H1 (cell line): Measurements from ENCODE around the gene GPR35. TPM values are rescaled to one million over a fixed set of nuclear protein-coding genes. Genes with fewer than 3 reads are reported as not detected.
"Not testable (repeated sequence)": the region's sequence is repeated elsewhere in the genome, so short reads cannot be mapped to it uniquely, and the experiment has no call there.

ENCODE experiments used
- CTCF ChIA-PET: fragments of 300-600 bp; sonication (Branson Sonifier 250); formaldehyde crosslinking; loops from one replicate; lab custom pipeline; 2021; ENCODE audit not compliant: partially characterized antibody; lab: Charles Lee
- POLR2A ChIA-PET: fragments of 300-600 bp; sonication (Branson Sonifier 250); formaldehyde crosslinking; loops from one replicate; lab custom pipeline; 2021; ENCODE audit warnings: inconsistent platforms; ENCODE audit not compliant: partially characterized antibody; lab: Charles Lee
- DNase-seq, 2 experiments: peaks; one replicate each; pipeline versions ENCODE4 v3.0.0 to v3.0.0-alpha.2; 2010 to 2022; ENCODE audit warnings: low spot score in 2 of 2, low read depth in 1 of 2, mixed read lengths in 1 of 2
- FAIRE-seq: peaks from 2 replicates; lab custom pipeline; 2011; peaks lifted over from hg19 to GRCh38; lab: Jason Lieb, UNC
- H2AFZ ChIP-seq: 2 replicates; pipeline ENCODE4 v1.8.1; 2012; ENCODE audit warnings: low read length, inconsistent platforms
- H2AK5ac ChIP-seq: 2 replicates; pipeline ENCODE4 v1.6.1; 2013; ENCODE audit warnings: low read depth, low read length
- H2BK120ac ChIP-seq: replicated peaks from 2 replicates; pipeline ENCODE3; 2013; ENCODE audit warnings: low read depth, low read length, inconsistent platforms
- H2BK12ac ChIP-seq: 2 replicates; pipeline ENCODE4 v1.6.1; 2013; ENCODE audit warnings: low read depth, low read length
- H2BK15ac ChIP-seq: 2 replicates; pipeline ENCODE4 v1.6.1; 2013; ENCODE audit warnings: low read length
- H2BK20ac ChIP-seq: 2 replicates; pipeline ENCODE4 v1.6.1; 2013; ENCODE audit warnings: low read length
- H2BK5ac ChIP-seq: 2 replicates; pipeline ENCODE4 v1.6.1; 2013; ENCODE audit warnings: low read depth, low read length
- H3K14ac ChIP-seq: 2 replicates; pipeline ENCODE4 v1.6.1; 2013; ENCODE audit warnings: inconsistent platforms; ENCODE audit not compliant: insufficient read length
- H3K18ac ChIP-seq: 2 replicates; pipeline ENCODE4 v1.6.1; 2013; ENCODE audit warnings: low read length; ENCODE audit errors: extremely low read depth
- H3K23ac ChIP-seq: 2 replicates; pipeline ENCODE4 v1.6.1; 2013; ENCODE audit warnings: inconsistent platforms; ENCODE audit not compliant: insufficient read length
- H3K23me2 ChIP-seq: 2 replicates; pipeline ENCODE4 v1.6.1; 2013; ENCODE audit warnings: low read depth, low read length
- H3K27ac ChIP-seq: 2 replicates; pipeline ENCODE4 v1.6.1; 2011; ENCODE audit warnings: low read depth, low read length, inconsistent platforms
- H3K27me3 ChIP-seq, 4 experiments: replicated peaks in 1 of 4; 1 replicate in 1 of 4; 2 replicates in 3 of 4; pipeline versions ENCODE4 v1.6.1 to v1.8.1; 2011 to 2013; ENCODE audit warnings: low read length in 3 of 4, mild to moderate bottlenecking in 3 of 4, inconsistent platforms in 2 of 4, mixed read lengths in 2 of 4, moderate library complexity in 1 of 4; ENCODE audit not compliant: control insufficient read depth in 3 of 4, insufficient read depth in 3 of 4; ENCODE audit errors: extremely low read depth in 1 of 4
- H3K36me3 ChIP-seq, 4 experiments: 2 replicates each; pipeline versions ENCODE4 v1.6.1 to v1.8.1; 2011 to 2013; ENCODE audit warnings: mild to moderate bottlenecking in 4 of 4, low read length in 3 of 4, moderate library complexity in 2 of 4, control low read depth in 1 of 4, inconsistent platforms in 1 of 4; ENCODE audit not compliant: insufficient read depth in 4 of 4, control insufficient read depth in 2 of 4
- H3K4ac ChIP-seq: replicated peaks from 2 replicates; pipeline ENCODE3; 2013; ENCODE audit warnings: low read length, low read depth, mixed read lengths, inconsistent platforms; ENCODE audit not compliant: insufficient read length
- H3K4me1 ChIP-seq, 4 experiments: replicated peaks in 1 of 4; 1 replicate in 1 of 4; 2 replicates in 3 of 4; pipeline versions ENCODE4 v1.6.1 to v1.8.1; 2011 to 2013; ENCODE audit warnings: low read length in 3 of 4, inconsistent platforms in 2 of 4, mixed read lengths in 1 of 4; ENCODE audit not compliant: insufficient read depth in 4 of 4, control insufficient read depth in 3 of 4
- H3K4me2 ChIP-seq, 2 experiments: 2 replicates each; pipeline versions ENCODE4 v1.6.1 to v1.8.1; 2011 to 2013; ENCODE audit warnings: low read depth in 2 of 2, low read length in 2 of 2, control low read depth in 1 of 2, inconsistent platforms in 1 of 2, mild to moderate bottlenecking in 1 of 2; ENCODE audit not compliant: insufficient read depth in 1 of 2
- H3K4me3 ChIP-seq, 4 experiments: fragments of 200-600, 300-600 bp in 1 of 4; sonication (generic), shearing (Covaris generic), sonication (Bioruptor Twin) in 1 of 4; 2 replicates each; pipeline versions ENCODE4 v1.5.1 to v1.8.1; 2011 to 2016; ENCODE audit warnings: low read length in 4 of 4, low read depth in 3 of 4, control low read depth in 2 of 4, inconsistent platforms in 2 of 4, mild to moderate bottlenecking in 2 of 4, mixed read lengths in 1 of 4, moderate library complexity in 1 of 4; ENCODE audit not compliant: insufficient read depth in 2 of 4; ENCODE audit errors: extremely low read depth in 1 of 4
- H3K56ac ChIP-seq: replicated peaks from 2 replicates; pipeline ENCODE3; 2013; ENCODE audit warnings: low read depth, mild to moderate bottlenecking, mixed read lengths, low read length, inconsistent platforms; ENCODE audit not compliant: insufficient read length
- H3K79me1 ChIP-seq: 2 replicates; pipeline ENCODE4 v1.6.1; 2013; ENCODE audit warnings: low read depth, low read length, control low read depth
- H3K79me2 ChIP-seq, 2 experiments: 2 replicates each; pipeline versions ENCODE4 v1.6.1 to v1.8.1; 2012 to 2013; ENCODE audit warnings: low read length in 2 of 2, mild to moderate bottlenecking in 2 of 2, inconsistent platforms in 1 of 2; ENCODE audit not compliant: insufficient read depth in 2 of 2, control insufficient read depth in 1 of 2
- H3K9ac ChIP-seq, 4 experiments: replicated peaks in 1 of 4; 1 replicate in 1 of 4; 2 replicates in 3 of 4; pipeline versions ENCODE4 v1.6.1 to v1.8.1; 2011 to 2013; ENCODE audit warnings: low read depth in 3 of 4, low read length in 3 of 4, control low read depth in 2 of 4, mild to moderate bottlenecking in 2 of 4, moderate library complexity in 2 of 4, inconsistent platforms in 1 of 4; ENCODE audit errors: extremely low read depth in 1 of 4
- H3K9me3 ChIP-seq, 2 experiments: 2 replicates each; pipeline versions ENCODE4 v1.6.1 to v1.8.1; 2012 to 2013; ENCODE audit warnings: mild to moderate bottlenecking in 2 of 2, moderate library complexity in 2 of 2, control low read depth in 1 of 2, inconsistent platforms in 1 of 2, low read depth in 1 of 2, low read length in 1 of 2, mixed read lengths in 1 of 2; ENCODE audit not compliant: insufficient read depth in 2 of 2
- H4K20me1 ChIP-seq, 2 experiments: replicated peaks in 1 of 2; 2 replicates each; pipeline versions ENCODE3 to v1.8.1; 2011 to 2013; ENCODE audit warnings: inconsistent platforms in 2 of 2, low read length in 2 of 2, mild to moderate bottlenecking in 1 of 2; ENCODE audit not compliant: insufficient read depth in 2 of 2, control insufficient read depth in 1 of 2
- H4K5ac ChIP-seq: 2 replicates; pipeline ENCODE4 v1.6.1; 2013; ENCODE audit warnings: low read length, low read depth, mixed read lengths, inconsistent platforms; ENCODE audit not compliant: insufficient read length
- H4K8ac ChIP-seq: 2 replicates; pipeline ENCODE4 v1.8.0; 2013; ENCODE audit warnings: mild to moderate bottlenecking, moderate library complexity, low read length, inconsistent platforms; ENCODE audit not compliant: insufficient read depth; ENCODE audit errors: extremely low read depth
- H4K91ac ChIP-seq: replicated peaks from 2 replicates; pipeline ENCODE3; 2013; ENCODE audit warnings: low read length, mixed read lengths, inconsistent platforms; ENCODE audit not compliant: insufficient read length
- BACH1 ChIP-seq: IDR thresholded peaks from 2 replicates; pipeline ENCODE4 v1.6.1; 2012; ENCODE audit warnings: low read length, improper control_type of control experiment
- CTCF ChIP-seq, 3 experiments: IDR thresholded peaks; 1 replicate in 2 of 3; 2 replicates in 1 of 3; pipeline versions ENCODE4 v1.5.1 to v1.6.1; 2011; ENCODE audit warnings: low read length in 3 of 3, mild to moderate bottlenecking in 3 of 3, inconsistent platforms in 2 of 3, low read depth in 1 of 3, moderate library complexity in 1 of 3; ENCODE audit not compliant: insufficient read depth in 1 of 3; ENCODE audit errors: control extremely low read depth in 1 of 3
- TCF12 ChIP-seq: IDR thresholded peaks from 2 replicates; pipeline ENCODE4 v1.6.1; 2011; ENCODE audit warnings: low read depth, mild to moderate bottlenecking, low read length
- WGBS, 2 experiments: shearing (Covaris generic) in 1 of 2; methylation state at CpG; one replicate each; pipeline versions ENCODE4 v1.1.6 to v1.1.7; 2013 to 2015; ENCODE audit warnings: low lambda C conversion rate in 2 of 2, mixed read lengths in 2 of 2, inconsistent platforms in 1 of 2, low coverage in 1 of 2, missing lambda C conversion rate in 1 of 2; ENCODE audit not compliant: insufficient replicate concordance in 2 of 2, insufficient coverage in 1 of 2, insufficient read length in 1 of 2; ENCODE audit errors: extremely low coverage in 1 of 2, missing lambda C conversion rate in 1 of 2; 5-methylcytosine and 5-hydroxymethylcytosine counted together
- polyA plus RNA-seq, 7 experiments: library from polyadenylated mRNA; depleted of rRNA in 3 of 7; stranded (reverse) in 5 of 7; unstranded in 2 of 7; fragments of >200 nt in 5 of 7; fragments of 200-250 nt in 2 of 7; gene quantifications; 1 replicate in 5 of 7; 2 replicates in 1 of 7; 4 replicates in 1 of 7; pipeline versions ENCODE4 v1.2.1 to v1.2.3, GENCODE V29; 2011 to 2013; ENCODE audit warnings: missing spikeins in 2 of 7, mixed read lengths in 2 of 7
- total RNA-seq: library from RNA; stranded (reverse); fragmentation: NEBNext Ultra II Directional; extraction: Animal tissue kit (Norgen Biotek cat#: 25700); gene quantifications from 2 replicates; pipeline ENCODE4 v1.2.1, GENCODE V29; 2021

GPR35 gene
- total and polyA plus RNA-seq, 2 of the 8 experiments (the other 6 are each of a cell fraction or from before 2014, with no cell fraction given), result 0.47 TPM; not detected in 1

- DNase-seq, H4K20me1 ChIP-seq, H3K18ac ChIP-seq, FAIRE-seq, H2BK12ac ChIP-seq, H2AK5ac ChIP-seq, H3K56ac ChIP-seq, H2AFZ ChIP-seq, H2BK15ac ChIP-seq, H3K4me3 ChIP-seq, H3K36me3 ChIP-seq, H3K23me2 ChIP-seq, H3K27ac ChIP-seq, H3K9ac ChIP-seq, H3K14ac ChIP-seq, H4K8ac ChIP-seq, H3K27me3 ChIP-seq, H3K4me1 ChIP-seq, H2BK20ac ChIP-seq, H3K79me1 ChIP-seq, H4K5ac ChIP-seq, H3K4ac ChIP-seq, H3K79me2 ChIP-seq, H4K91ac ChIP-seq, H3K4me2 ChIP-seq, H2BK5ac ChIP-seq, H3K23ac ChIP-seq, H2BK120ac ChIP-seq: not testable (repeated sequence)
- TF ChIP-seq CTCF (IDR thresholded peaks at IDR 0.05; ENCODE audit: control extremely low read depth in 1 of 3, insufficient read depth in 1 of 3, low read depth in 1 of 3, low read length in 3 of 3), result peak in 2 of 3 experiments; percentile 0 to 16; a peak in 2 of 4 replicates
- TF ChIP-seq BACH1, result 0 out of 2 replicates have a peak, but pooled peaks have one; percentile 36
- peak; percentile 58; the same call in 1 of the 2 replicates for TF ChIP-seq TCF12
- peaks cover 36 to 43% of the 10 kb centered on the region in 2 experiments for H3K9me3 ChIP-seq
- ChIA-PET CTCF (interaction anchor here (1.0 to 1.2 kb wide), 4 partner anchors 10 to 87 kb away, joined by 3 read pairs; no protein-coding TSS in a partner anchor), POLR2A (interaction anchor here (1.2 kb wide), 1 partner anchor 14 kb away, joined by 4 read pairs; no protein-coding TSS in a partner anchor)
- WGBS, 2 experiments, result 70% methylated on average over 3 of the region's 5 CpGs; no CpG with 5 or more reads in 1 of the 2 experiments
Observed at GRCh38 chr2:240616860-240617666, 8.2 kb upstream of the GPR35 start.
